ENCODE measurements around the gene E2F2.
A peak's percentile ranks its signal among the peaks of the same experiment; 100 is the strongest.

The E2F2 gene

DNA sequence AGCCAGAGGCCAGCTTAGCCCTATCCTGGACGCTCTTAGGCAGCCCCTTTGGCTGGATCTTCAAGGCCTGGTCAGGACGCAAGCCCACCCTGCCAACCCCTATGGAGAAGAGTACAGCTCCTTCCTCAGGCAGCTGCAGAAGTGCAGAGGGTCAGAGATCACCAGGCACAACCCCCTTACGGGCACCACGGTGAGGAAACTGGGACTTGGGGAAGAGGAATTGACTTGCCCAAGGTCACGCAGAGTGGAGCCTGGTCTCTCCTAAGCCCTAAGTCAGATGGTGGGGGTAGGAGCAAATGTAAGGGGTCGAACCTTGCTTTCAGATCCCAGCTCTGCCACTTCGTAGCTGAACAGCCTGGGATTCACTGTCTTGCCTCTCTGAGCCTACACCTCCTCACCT is 3.7 kb downstream of the E2F2 start:
- TF ChIP-seq, protein P1, sequence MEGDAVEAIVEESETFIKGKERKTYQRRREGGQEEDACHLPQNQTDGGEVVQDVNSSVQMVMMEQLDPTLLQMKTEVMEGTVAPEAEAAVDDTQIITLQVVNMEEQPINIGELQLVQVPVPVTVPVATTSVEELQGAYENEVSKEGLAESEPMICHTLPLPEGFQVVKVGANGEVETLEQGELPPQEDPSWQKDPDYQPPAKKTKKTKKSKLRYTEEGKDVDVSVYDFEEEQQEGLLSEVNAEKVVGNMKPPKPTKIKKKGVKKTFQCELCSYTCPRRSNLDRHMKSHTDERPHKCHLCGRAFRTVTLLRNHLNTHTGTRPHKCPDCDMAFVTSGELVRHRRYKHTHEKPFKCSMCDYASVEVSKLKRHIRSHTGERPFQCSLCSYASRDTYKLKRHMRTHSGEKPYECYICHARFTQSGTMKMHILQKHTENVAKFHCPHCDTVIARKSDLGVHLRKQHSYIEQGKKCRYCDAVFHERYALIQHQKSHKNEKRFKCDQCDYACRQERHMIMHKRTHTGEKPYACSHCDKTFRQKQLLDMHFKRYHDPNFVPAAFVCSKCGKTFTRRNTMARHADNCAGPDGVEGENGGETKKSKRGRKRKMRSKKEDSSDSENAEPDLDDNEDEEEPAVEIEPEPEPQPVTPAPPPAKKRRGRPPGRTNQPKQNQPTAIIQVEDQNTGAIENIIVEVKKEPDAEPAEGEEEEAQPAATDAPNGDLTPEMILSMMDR (IDR thresholded peaks at IDR 0.05; ENCODE audit: insufficient read depth, missing control alignments): no peak
- FAIRE-seq (no peak), DNase-seq (ENCODE audit: insufficient read length, low spot score) (no peak)

DNA sequence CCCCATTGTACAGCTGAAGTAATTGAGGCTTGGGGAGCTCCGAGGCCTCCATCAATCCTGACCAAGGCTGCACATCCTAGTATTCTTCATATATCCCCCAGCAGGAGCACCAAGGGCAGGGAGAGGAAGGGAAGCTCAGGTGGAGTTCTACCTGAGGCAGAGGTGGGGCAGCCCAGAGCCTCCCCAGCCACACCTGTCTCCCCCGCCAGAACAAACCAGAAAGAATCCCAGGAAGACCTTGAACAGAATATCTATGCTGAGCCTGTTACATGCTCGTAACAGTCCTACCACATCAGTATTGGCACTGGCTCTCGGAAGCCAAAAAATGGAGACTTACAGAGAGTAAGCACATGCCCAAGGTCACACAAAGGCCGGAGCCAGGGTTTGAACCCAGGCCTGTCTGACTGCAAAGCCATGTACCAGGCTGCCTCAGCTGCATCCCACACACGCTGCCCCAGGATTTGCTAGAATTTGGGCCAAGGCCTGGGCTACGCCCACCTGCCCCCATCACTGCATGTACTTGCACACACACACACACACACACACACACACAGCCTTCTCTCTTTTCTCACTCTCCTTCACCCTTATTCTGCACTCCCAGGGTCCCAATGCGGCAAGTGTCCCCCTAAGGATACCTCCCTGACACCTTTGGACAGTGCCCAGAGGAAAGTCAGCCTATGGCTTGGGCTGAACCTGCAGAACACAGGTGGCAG is 4.5 kb downstream of the E2F2 start:
- no peak for DNase-seq (ENCODE audit: insufficient read length, low spot score)
- TF ChIP-seq, protein P1 (IDR thresholded peaks at IDR 0.05; ENCODE audit: insufficient read depth, missing control alignments): no peak
- no peak for FAIRE-seq

DNA sequence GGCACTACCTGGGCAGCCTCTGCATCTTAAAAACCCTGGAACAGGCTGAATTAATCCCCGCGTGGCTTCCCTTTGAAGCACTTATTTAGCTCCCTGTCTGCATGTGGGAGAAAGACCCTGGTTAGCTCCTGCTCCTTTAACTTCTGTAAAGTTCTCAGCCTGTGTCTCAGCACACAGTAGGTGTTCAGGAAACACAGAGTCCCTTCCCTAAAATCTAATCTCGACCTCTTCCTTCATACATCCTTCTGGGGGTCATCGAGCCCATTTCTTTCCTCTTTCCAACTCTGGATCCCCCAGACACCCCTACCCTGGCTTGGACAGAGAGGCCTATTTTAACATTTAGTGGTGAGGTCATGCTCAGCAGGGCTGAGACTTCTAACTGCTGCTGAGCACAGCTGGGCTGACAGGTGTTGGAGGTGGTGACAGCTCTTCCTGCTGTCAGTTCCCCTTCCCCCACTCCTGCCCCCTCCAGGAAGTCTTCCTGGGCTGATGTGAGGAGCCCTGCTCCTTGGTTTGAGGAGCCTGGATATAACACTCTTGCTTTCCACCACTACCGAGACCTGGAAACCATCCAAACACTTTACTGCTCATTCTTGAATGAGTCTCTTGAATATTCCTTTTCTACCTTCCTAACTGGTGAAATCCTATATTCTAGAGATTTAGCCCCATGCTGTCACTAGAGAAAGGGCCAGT is 5.3 kb downstream of the E2F2 start:
- TF ChIP-seq, protein P1 (IDR thresholded peaks at IDR 0.05; ENCODE audit: insufficient read depth, missing control alignments): no peak
- FAIRE-seq (no peak), DNase-seq (ENCODE audit: insufficient read length, low spot score) (no peak)

DNA sequence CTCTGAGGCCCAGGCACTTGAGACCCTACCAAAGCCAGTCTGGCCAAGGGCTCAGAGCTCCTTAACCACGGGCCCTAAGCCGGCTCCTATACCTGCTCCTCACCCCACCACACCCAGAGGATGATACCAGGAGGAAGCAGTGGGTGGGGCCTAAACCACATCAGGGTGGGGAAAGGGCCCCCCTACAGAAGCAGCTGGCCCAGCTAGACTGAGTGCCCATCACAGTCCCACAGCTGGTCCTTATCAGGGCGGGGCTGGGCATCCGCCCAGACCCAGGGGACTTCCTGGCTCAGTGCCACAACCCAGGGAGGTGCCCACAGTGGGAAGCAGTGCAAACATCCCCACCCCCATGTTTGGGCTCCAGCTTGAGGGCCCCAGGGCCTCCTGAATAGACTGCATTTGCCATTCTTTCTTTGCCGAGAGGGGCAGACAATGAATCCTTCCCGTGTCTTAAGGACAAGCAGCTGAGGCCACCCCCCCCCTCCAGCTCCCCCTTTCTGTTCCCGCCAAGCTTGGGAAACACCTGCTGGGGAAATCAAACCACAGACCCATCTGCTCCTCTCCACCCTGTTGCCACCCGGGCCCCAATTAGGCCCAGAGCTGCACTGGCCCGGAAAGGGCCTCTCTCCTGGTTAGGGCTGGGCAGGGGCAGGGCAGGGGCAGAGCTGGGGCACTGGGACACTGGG is 6.2 kb downstream of the E2F2 start:
- TF ChIP-seq, protein P1 (IDR thresholded peaks at IDR 0.05; ENCODE audit: insufficient read depth, missing control alignments): no peak
- DNase-seq (ENCODE audit: insufficient read length, low spot score) (peak; percentile 31), FAIRE-seq (no peak)

DNA sequence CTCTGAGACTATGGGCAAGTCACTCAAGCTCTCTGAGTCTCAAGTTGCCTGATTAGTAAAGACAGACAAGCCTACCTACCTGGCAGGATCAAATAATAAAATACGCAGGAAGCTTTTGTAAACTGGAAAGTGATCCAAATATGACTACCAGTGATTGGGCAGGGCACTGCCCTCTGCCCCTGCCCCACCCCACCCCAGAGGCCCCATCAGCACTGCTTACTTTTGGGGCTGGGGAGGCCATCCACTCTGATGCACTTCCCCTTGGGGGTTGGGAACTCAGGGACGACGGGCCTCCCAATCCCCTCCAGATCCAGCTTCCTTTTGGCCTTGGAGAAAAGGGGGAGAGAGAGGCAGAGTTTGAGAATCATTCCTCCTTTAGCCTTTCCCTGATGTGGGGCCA is 6.9 kb downstream of the E2F2 start:
- TF ChIP-seq, protein P1 (IDR thresholded peaks at IDR 0.05; ENCODE audit: insufficient read depth, missing control alignments): no peak
- FAIRE-seq (no peak), DNase-seq (ENCODE audit: insufficient read length, low spot score) (no peak)

DNA sequence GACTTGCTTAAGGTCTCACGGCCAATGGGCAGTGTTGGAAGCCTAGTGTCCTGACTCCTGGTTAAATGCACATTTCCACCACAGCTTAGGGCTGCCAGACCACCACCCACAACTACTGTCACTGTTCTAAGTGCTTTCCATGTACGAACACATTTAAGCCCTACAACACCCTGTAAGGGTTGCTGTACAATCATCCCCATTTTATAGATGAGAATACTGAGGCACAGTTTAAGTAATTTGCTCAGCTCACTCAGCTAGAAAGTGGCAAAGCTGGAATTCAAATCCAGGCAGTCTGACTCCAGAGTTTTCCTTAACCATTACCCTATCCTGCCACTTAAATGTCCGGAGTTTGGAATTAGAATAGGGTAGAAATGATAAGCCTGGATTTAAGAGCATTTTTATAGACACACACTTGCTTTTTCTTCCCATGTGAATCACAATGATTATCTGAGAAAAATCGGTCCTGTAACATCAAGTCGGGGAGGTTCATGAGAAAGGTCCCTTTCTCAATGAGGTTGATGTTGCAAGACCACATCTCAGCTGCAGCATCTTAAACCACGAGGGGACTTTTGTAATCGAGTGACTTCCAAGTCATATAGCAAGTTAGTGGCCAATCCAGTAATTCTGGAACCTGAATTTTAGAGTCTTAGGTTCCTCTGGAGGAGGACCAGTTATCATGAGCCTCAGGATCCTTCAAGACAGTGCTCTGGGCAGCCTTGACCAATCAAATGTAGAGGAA is 8.6 kb downstream of the E2F2 start:
- TF ChIP-seq, protein P1 (IDR thresholded peaks at IDR 0.05; ENCODE audit: insufficient read depth, missing control alignments): no peak
- FAIRE-seq (no peak), DNase-seq (ENCODE audit: insufficient read length, low spot score) (no peak)

All from D721Med (cell line).